SK-N-SH (cell line): ENCODE measurements around the gene TRPM8. TPM values are rescaled to one million over a fixed set of nuclear protein-coding genes. Genes with fewer than 3 reads are reported as not detected.
A peak's percentile ranks its signal among the peaks of the same experiment; 100 is the strongest.

Experiments
- CTCF ChIA-PET: fragments of 300-600, 350-600 bp; formaldehyde crosslinking; extraction: SDS; loops from one replicate; lab custom pipeline; 2021; lab: Yijun Ruan, JAX
- POLR2A ChIA-PET: fragments of 350-600 bp; sonication (Branson Sonifier 250); formaldehyde crosslinking; extraction: SDS; loops from one replicate; lab custom pipeline; 2020; ENCODE audit warnings: antibody characterized with exemption, inconsistent platforms; lab: Yijun Ruan, JAX
- DNase-seq: peaks from one replicate; pipeline ENCODE4 v3.0.0; 2012
- H2AFZ ChIP-seq: fragments of 200-600 bp; sonication (generic); 2 replicates; pipeline ENCODE4 v1.8.1; 2016; ENCODE audit warnings: antibody characterized with exemption, mild to moderate bottlenecking, low read depth
- H3F3A ChIP-seq: fragments of 200-600 bp; sonication (generic); replicated peaks from 2 replicates; pipeline ENCODE3; 2016; ENCODE audit warnings: antibody characterized with exemption, mild to moderate bottlenecking; ENCODE audit not compliant: insufficient read depth
- H3K27ac ChIP-seq, 2 experiments: fragments of 200-500 bp in 1 of 2; fragments of 200-600 bp in 1 of 2; sonication (Bioruptor generic) in 1 of 2; sonication (generic), shearing (Covaris generic) in 1 of 2; 2 replicates each; pipeline versions ENCODE4 v1.5.1 to v1.6.1; 2014 to 2016; ENCODE audit warnings: low read depth in 2 of 2, inconsistent platforms in 1 of 2, low read length in 1 of 2, mild to moderate bottlenecking in 1 of 2, mixed read lengths in 1 of 2
- H3K27me3 ChIP-seq: fragments of 200-600 bp; sonication (generic), shearing (Covaris generic); 2 replicates; pipeline ENCODE4 v1.6.1; 2016; ENCODE audit warnings: mixed run types; ENCODE audit not compliant: insufficient read depth
- H3K36me3 ChIP-seq, 2 experiments: fragments of 200-500 bp in 1 of 2; fragments of 200-600 bp in 1 of 2; sonication (Bioruptor generic) in 1 of 2; sonication (generic) in 1 of 2; replicated peaks in 1 of 2; 2 replicates each; pipeline versions ENCODE3 to v1.5.1; 2014 to 2016; ENCODE audit warnings: low read length in 1 of 2, mild to moderate bottlenecking in 1 of 2; ENCODE audit not compliant: insufficient read depth in 2 of 2, control insufficient read depth in 1 of 2
- H3K4me1 ChIP-seq, 2 experiments: fragments of 200-500 bp in 1 of 2; fragments of 200-600 bp in 1 of 2; sonication (Bioruptor generic) in 1 of 2; sonication (generic), shearing (Covaris generic) in 1 of 2; 2 replicates each; pipeline versions ENCODE4 v1.5.1 to v1.6.1; 2014 to 2016; ENCODE audit warnings: low read depth in 1 of 2, low read length in 1 of 2, mixed run types in 1 of 2; ENCODE audit not compliant: insufficient read depth in 2 of 2, control insufficient read depth in 1 of 2
- H3K4me2 ChIP-seq: fragments of 200-600 bp; sonication (generic), shearing (Covaris generic); 2 replicates; pipeline ENCODE4 v1.6.1; 2017; ENCODE audit warnings: mixed run types
- H3K4me3 ChIP-seq, 2 experiments: fragments of 200-500 bp in 1 of 2; fragments of 200-600 bp in 1 of 2; sonication (Bioruptor generic) in 1 of 2; sonication (generic), shearing (Covaris generic) in 1 of 2; 2 replicates each; pipeline versions ENCODE4 v1.5.1 to v1.8.1; 2014 to 2016; ENCODE audit warnings: low read depth in 2 of 2, inconsistent platforms in 1 of 2, low read length in 1 of 2, mild to moderate bottlenecking in 1 of 2, mixed read lengths in 1 of 2, moderate library complexity in 1 of 2
- H3K79me2 ChIP-seq: fragments of 200-600 bp; sonication (generic); 2 replicates; pipeline ENCODE4 v1.8.1; 2017; ENCODE audit warnings: mild to moderate bottlenecking; ENCODE audit not compliant: insufficient read depth
- H3K9ac ChIP-seq: fragments of 200-600 bp; sonication (generic); 2 replicates; pipeline ENCODE4 v1.6.1; 2017; ENCODE audit warnings: mixed run types
- H3K9me2 ChIP-seq: fragments of 200-600 bp; sonication (generic); 2 replicates; pipeline ENCODE4 v1.6.1; 2017; ENCODE audit warnings: mixed run types
- H3K9me3 ChIP-seq: fragments of 200-600 bp; sonication (generic); 2 replicates; pipeline ENCODE4 v1.6.1; 2017; ENCODE audit warnings: mixed run types, mild to moderate bottlenecking, moderate library complexity
- H4K20me1 ChIP-seq: fragments of 200-600 bp; sonication (generic); 2 replicates; pipeline ENCODE4 v1.6.1; 2017; ENCODE audit warnings: mild to moderate bottlenecking, mixed run types; ENCODE audit not compliant: insufficient read depth
- CHD2 ChIP-seq: fragments of 150-350 bp; IDR thresholded peaks from 2 replicates; pipeline ENCODE4 v1.6.1; 2018; ENCODE audit warnings: low read length; ENCODE audit not compliant: partially characterized antibody
- EZH2phosphoT487 ChIP-seq: fragments of 200-600 bp; sonication (generic); IDR thresholded peaks from 2 replicates; pipeline ENCODE4 v1.6.1; 2017; ENCODE audit warnings: low read depth, mixed run types, mild to moderate bottlenecking, antibody characterized with exemption, moderate library complexity, borderline replicate concordance
- FOSL2 ChIP-seq: IDR thresholded peaks from 2 replicates; pipeline ENCODE4 v1.4.0; 2012; ENCODE audit warnings: low read depth, mild to moderate bottlenecking, moderate library complexity, borderline replicate concordance
- FOXJ3 ChIP-seq: sonication (generic); formaldehyde crosslinking; IDR thresholded peaks from 2 replicates; pipeline ENCODE4 v1.5.1; 2020; ENCODE audit warnings: mild to moderate bottlenecking, missing genetic modification reagents
- FOXM1 ChIP-seq: IDR thresholded peaks from 2 replicates; pipeline ENCODE4 v1.4.0; 2012; ENCODE audit warnings: low read depth, mild to moderate bottlenecking
- GABPA ChIP-seq: IDR thresholded peaks from 2 replicates; pipeline ENCODE4 v1.4.0; 2012; ENCODE audit warnings: low read depth, mild to moderate bottlenecking
- GATA2 ChIP-seq: sonication (generic); formaldehyde crosslinking; IDR thresholded peaks from 2 replicates; pipeline ENCODE4 v1.5.0; 2020; ENCODE audit warnings: mild to moderate bottlenecking, missing genetic modification reagents
- MAX ChIP-seq: IDR thresholded peaks from 2 replicates; pipeline ENCODE4 v1.4.0; 2012; ENCODE audit warnings: low read depth
- MEF2A ChIP-seq: IDR thresholded peaks from 2 replicates; pipeline ENCODE4 v1.4.0; 2012; ENCODE audit warnings: low read depth, borderline replicate concordance
- MXI1 ChIP-seq: IDR thresholded peaks from 2 replicates; pipeline ENCODE4 v1.6.1; 2012; ENCODE audit warnings: mild to moderate bottlenecking, low read depth, low read length, improper control_type of control experiment
- NFIC ChIP-seq: IDR thresholded peaks from 2 replicates; pipeline ENCODE4 v1.4.0; 2012; ENCODE audit warnings: borderline replicate concordance
- NRF1 ChIP-seq: IDR thresholded peaks from 2 replicates; pipeline ENCODE4 v1.6.1; 2012; ENCODE audit warnings: low read depth, mild to moderate bottlenecking, low read length
- PBX3 ChIP-seq: IDR thresholded peaks from 2 replicates; pipeline ENCODE4; 2012
- RAD21 ChIP-seq: IDR thresholded peaks from 2 replicates; pipeline ENCODE4 v1.6.1; 2012; ENCODE audit warnings: mild to moderate bottlenecking, low read length
- RCOR1 ChIP-seq: fragments of 150-350 bp; IDR thresholded peaks from 2 replicates; pipeline ENCODE4 v1.6.1; 2017; ENCODE audit warnings: antibody characterized with exemption, low read length
- RXRA ChIP-seq: IDR thresholded peaks from 2 replicates; pipeline ENCODE4 v1.4.0; 2012; ENCODE audit warnings: low read depth, mild to moderate bottlenecking, borderline replicate concordance
- SIN3A ChIP-seq: IDR thresholded peaks from 2 replicates; pipeline ENCODE4 v1.6.1; 2012; ENCODE audit warnings: low read depth, mild to moderate bottlenecking, low read length, moderate library complexity, borderline replicate concordance
- TAF1 ChIP-seq: IDR thresholded peaks from 2 replicates; pipeline ENCODE4 v1.6.1; 2012; ENCODE audit warnings: low read depth, mild to moderate bottlenecking, low read length, moderate library complexity, borderline replicate concordance
- TCF12 ChIP-seq: IDR thresholded peaks from 2 replicates; pipeline ENCODE4 v1.4.0; 2012
- TEAD4 ChIP-seq: IDR thresholded peaks from 2 replicates; pipeline ENCODE4 v1.4.0; 2012; ENCODE audit warnings: mild to moderate bottlenecking, borderline replicate concordance; ENCODE audit not compliant: insufficient read depth
- YY1 ChIP-seq: IDR thresholded peaks from 2 replicates; pipeline ENCODE4 v1.4.0; 2012; ENCODE audit warnings: low read depth, mild to moderate bottlenecking
- ZBTB33 ChIP-seq: IDR thresholded peaks from 2 replicates; pipeline ENCODE4 v1.4.0; 2012; ENCODE audit warnings: low read depth, borderline replicate concordance
- WGBS: methylation state at CpG from one replicate; pipeline ENCODE4 v1.1.6; 2017; ENCODE audit warnings: low lambda C conversion rate; 5-methylcytosine and 5-hydroxymethylcytosine counted together
- polyA plus RNA-seq, 3 experiments: library from polyadenylated mRNA; depleted of rRNA; stranded (reverse); fragments of >200 nt; gene quantifications; 2 replicates each; pipeline ENCODE4 v1.2.3, GENCODE V29; 2012
- TF ChIP-seq, protein P1 (sequence below): fragments of 150-350 bp; IDR thresholded peaks from 2 replicates; pipeline ENCODE4 v1.6.1; 2017; ENCODE audit warnings: antibody characterized with exemption, low read length, low read depth, borderline replicate concordance
- TF ChIP-seq, protein P2 (sequence below): fragments of 150-350 bp; IDR thresholded peaks from 2 replicates; pipeline ENCODE4 v1.6.1; 2016; ENCODE audit warnings: mild to moderate bottlenecking, low read depth, low read length
- TF ChIP-seq, protein P3 (sequence below): IDR thresholded peaks from 2 replicates; pipeline ENCODE4 v1.6.1; 2012; ENCODE audit warnings: mild to moderate bottlenecking, low read depth, low read length, moderate library complexity

Gene TRPM8
- polyA plus RNA-seq, 1 of the 3 experiments (the other 2 are of a cell fraction): 0.85 TPM

GRCh38 chr2:234044157-234044556 lies 127.0 kb downstream of the TRPM8 start:
- Histone ChIP-seq H3K9ac (no peak overlapping the region), H3K4me1 (no peaks in the 10 kb centered on the region), H3F3A (peaks cover 23% of the 10 kb centered on the region), H3K4me2 (no peak overlapping the region), H2AFZ (no peak overlapping the region), H3K9me3 (no peaks in the 10 kb centered on the region), H4K20me1 (no peaks in the 10 kb centered on the region), H3K4me3 (no peak overlapping the region), H3K27me3 (no peaks in the 10 kb centered on the region), H3K79me2 (no peaks in the 10 kb centered on the region), H3K36me3 (no peaks in the 10 kb centered on the region), H3K27ac (peak overlapping the region in 1 of 2 experiments; percentile 55; a peak in 2 of 4 replicates), H3K9me2 (no peaks in the 10 kb centered on the region)
- ChIA-PET CTCF (no interaction called here), POLR2A (no interaction called here)
- 12% methylated on average over 1 of the region's 1 CpG for WGBS
- no peak for DNase-seq
- TF ChIP-seq RAD21 (no peak), MAX (peak; percentile 41; the same call in 1 of the 2 replicates), MEF2A (peak; percentile 75), RXRA (peak; percentile 55; the same call in 1 of the 2 replicates), NRF1 (no peak), TEAD4 (peak; percentile 35; the same call in 1 of the 2 replicates), SIN3A (no peak), TCF12 (peak; percentile 82), FOSL2 (peak; percentile 81; the same call in 1 of the 2 replicates), GATA2 (CRISPR knock-in tag) (no peak), RCOR1 (no peak), TAF1 (no peak), PBX3 (peak; percentile 42; the same call in 1 of the 2 replicates), EZH2phosphoT487 (no peak), FOXJ3 (no peak), GABPA (no peak), YY1 (peak; percentile 58; the same call in 1 of the 2 replicates), ZBTB33 (no peak), FOXM1 (peak; percentile 25; the same call in 1 of the 2 replicates), NFIC (peak; percentile 83), CHD2 (no peak), MXI1 (no peak)
- TF ChIP-seq, protein P1, sequence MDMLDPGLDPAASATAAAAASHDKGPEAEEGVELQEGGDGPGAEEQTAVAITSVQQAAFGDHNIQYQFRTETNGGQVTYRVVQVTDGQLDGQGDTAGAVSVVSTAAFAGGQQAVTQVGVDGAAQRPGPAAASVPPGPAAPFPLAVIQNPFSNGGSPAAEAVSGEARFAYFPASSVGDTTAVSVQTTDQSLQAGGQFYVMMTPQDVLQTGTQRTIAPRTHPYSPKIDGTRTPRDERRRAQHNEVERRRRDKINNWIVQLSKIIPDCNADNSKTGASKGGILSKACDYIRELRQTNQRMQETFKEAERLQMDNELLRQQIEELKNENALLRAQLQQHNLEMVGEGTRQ: no peak
- TF ChIP-seq, protein P2, sequence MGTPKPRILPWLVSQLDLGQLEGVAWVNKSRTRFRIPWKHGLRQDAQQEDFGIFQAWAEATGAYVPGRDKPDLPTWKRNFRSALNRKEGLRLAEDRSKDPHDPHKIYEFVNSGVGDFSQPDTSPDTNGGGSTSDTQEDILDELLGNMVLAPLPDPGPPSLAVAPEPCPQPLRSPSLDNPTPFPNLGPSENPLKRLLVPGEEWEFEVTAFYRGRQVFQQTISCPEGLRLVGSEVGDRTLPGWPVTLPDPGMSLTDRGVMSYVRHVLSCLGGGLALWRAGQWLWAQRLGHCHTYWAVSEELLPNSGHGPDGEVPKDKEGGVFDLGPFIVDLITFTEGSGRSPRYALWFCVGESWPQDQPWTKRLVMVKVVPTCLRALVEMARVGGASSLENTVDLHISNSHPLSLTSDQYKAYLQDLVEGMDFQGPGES: no peak
- TF ChIP-seq, protein P3, sequence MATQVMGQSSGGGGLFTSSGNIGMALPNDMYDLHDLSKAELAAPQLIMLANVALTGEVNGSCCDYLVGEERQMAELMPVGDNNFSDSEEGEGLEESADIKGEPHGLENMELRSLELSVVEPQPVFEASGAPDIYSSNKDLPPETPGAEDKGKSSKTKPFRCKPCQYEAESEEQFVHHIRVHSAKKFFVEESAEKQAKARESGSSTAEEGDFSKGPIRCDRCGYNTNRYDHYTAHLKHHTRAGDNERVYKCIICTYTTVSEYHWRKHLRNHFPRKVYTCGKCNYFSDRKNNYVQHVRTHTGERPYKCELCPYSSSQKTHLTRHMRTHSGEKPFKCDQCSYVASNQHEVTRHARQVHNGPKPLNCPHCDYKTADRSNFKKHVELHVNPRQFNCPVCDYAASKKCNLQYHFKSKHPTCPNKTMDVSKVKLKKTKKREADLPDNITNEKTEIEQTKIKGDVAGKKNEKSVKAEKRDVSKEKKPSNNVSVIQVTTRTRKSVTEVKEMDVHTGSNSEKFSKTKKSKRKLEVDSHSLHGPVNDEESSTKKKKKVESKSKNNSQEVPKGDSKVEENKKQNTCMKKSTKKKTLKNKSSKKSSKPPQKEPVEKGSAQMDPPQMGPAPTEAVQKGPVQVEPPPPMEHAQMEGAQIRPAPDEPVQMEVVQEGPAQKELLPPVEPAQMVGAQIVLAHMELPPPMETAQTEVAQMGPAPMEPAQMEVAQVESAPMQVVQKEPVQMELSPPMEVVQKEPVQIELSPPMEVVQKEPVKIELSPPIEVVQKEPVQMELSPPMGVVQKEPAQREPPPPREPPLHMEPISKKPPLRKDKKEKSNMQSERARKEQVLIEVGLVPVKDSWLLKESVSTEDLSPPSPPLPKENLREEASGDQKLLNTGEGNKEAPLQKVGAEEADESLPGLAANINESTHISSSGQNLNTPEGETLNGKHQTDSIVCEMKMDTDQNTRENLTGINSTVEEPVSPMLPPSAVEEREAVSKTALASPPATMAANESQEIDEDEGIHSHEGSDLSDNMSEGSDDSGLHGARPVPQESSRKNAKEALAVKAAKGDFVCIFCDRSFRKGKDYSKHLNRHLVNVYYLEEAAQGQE: no peak
